ENCODE results near the gene SNCG.
"Not testable (repeated sequence)": the region's sequence is repeated elsewhere in the genome, so short reads cannot be mapped to it uniquely, and the experiment has no call there.

SNCG gene

GRCh38 chr10:86978457-86978856 is 20.1 kb downstream of the SNCG start:
- H2BK120ac ChIP-seq (ENCODE audit: low read depth, low read length); H2AFZ ChIP-seq (ENCODE audit: low read depth, low read length); H2AK5ac ChIP-seq (ENCODE audit: low read length, severe bottlenecking); H3K9ac ChIP-seq (ENCODE audit: low read length); H3K4me1 ChIP-seq (ENCODE audit: control insufficient read depth, insufficient read depth, low read depth, low read length); H2BK5ac ChIP-seq (ENCODE audit: low read depth, low read length, poor library complexity, severe bottlenecking); H3K9me3 ChIP-seq (ENCODE audit: control insufficient read depth, low read length); H2BK15ac ChIP-seq (ENCODE audit: low read depth, poor library complexity, severe bottlenecking); H4K8ac ChIP-seq (ENCODE audit: low read length); H4K91ac ChIP-seq (ENCODE audit: low read length); H3K27me3 ChIP-seq (ENCODE audit: control insufficient read depth in 1 of 2, insufficient read depth in 1 of 2, low read length in 2 of 2); H3K4me3 ChIP-seq (ENCODE audit: insufficient read depth in 1 of 2, low read depth in 1 of 2, low read length in 2 of 2); H3K4me2 ChIP-seq (ENCODE audit: low read length, poor library complexity, severe bottlenecking); H3K14ac ChIP-seq (ENCODE audit: low read length in 2 of 2); H3K4ac ChIP-seq (ENCODE audit: low read depth in 1 of 2, low read length in 2 of 2); H2BK12ac ChIP-seq (ENCODE audit: low read length in 2 of 2); H3K27ac ChIP-seq (ENCODE audit: low read length, poor library complexity, severe bottlenecking); H3K18ac ChIP-seq (ENCODE audit: low read depth in 1 of 2, low read length in 2 of 2); H3K23ac ChIP-seq (ENCODE audit: low read length in 2 of 2); DNase-seq; H3K36me3 ChIP-seq (ENCODE audit: control insufficient read depth in 1 of 2, insufficient read depth in 2 of 2, low read depth in 1 of 2, low read length in 2 of 2); H3K79me1 ChIP-seq (replicated peaks; ENCODE audit: low read length, poor library complexity, severe bottlenecking): not testable (repeated sequence)
- 66% methylated on average over 3 of the region's 3 CpGs for WGBS

- Histone ChIP-seq H3K4me3 (ENCODE audit: insufficient read depth in 1 of 2, low read depth in 1 of 2, low read length in 2 of 2) (no peak overlapping the region), H2AK5ac (ENCODE audit: low read length, severe bottlenecking) (no peak overlapping the region), H3K14ac (ENCODE audit: low read length in 2 of 2) (no peak overlapping the region), H3K79me1 (replicated peaks; ENCODE audit: low read length, poor library complexity, severe bottlenecking) (no peaks in the 10 kb centered on the region), H3K27ac (ENCODE audit: low read length, poor library complexity, severe bottlenecking) (no peak overlapping the region), H4K8ac (ENCODE audit: low read length) (no peak overlapping the region), H3K36me3 (ENCODE audit: control insufficient read depth in 1 of 2, insufficient read depth in 2 of 2, low read depth in 1 of 2, low read length in 2 of 2) (peaks cover 0 to 4% of the 10 kb centered on the region in 2 experiments), H2BK12ac (ENCODE audit: low read length in 2 of 2) (no peak overlapping the region), H3K4ac (ENCODE audit: low read depth in 1 of 2, low read length in 2 of 2) (no peak overlapping the region), H3K27me3 (ENCODE audit: control insufficient read depth in 1 of 2, insufficient read depth in 1 of 2, low read length in 2 of 2) (no peaks in the 10 kb centered on the region), H2BK5ac (ENCODE audit: low read depth, low read length, poor library complexity, severe bottlenecking) (no peak overlapping the region), H3K9me3 (ENCODE audit: control insufficient read depth, low read length) (no peaks in the 10 kb centered on the region), H3K18ac (ENCODE audit: low read depth in 1 of 2, low read length in 2 of 2) (peak overlapping the region in 1 of 2 experiments; percentile 57), H3K4me1 (ENCODE audit: control insufficient read depth, insufficient read depth, low read depth, low read length) (peaks cover 4% of the 10 kb centered on the region), H2BK15ac (ENCODE audit: low read depth, poor library complexity, severe bottlenecking) (no peak overlapping the region), H3K23ac (ENCODE audit: low read length in 2 of 2) (no peak overlapping the region), H3K9ac (ENCODE audit: low read length) (no peak overlapping the region), H2AFZ (ENCODE audit: low read depth, low read length) (no peak overlapping the region), H3K4me2 (ENCODE audit: low read length, poor library complexity, severe bottlenecking) (no peak overlapping the region), H2BK120ac (ENCODE audit: low read depth, low read length) (no peak overlapping the region), H4K91ac (ENCODE audit: low read length) (no peak overlapping the region)
- 77% methylated on average over 4 of the region's 4 CpGs for WGBS
- peak; percentile 36 for DNase-seq
These were observed 21.0 kb downstream of the SNCG start for GRCh38 chr10:86979296-86979818.

GRCh38 chr10:86979977-86980448 is 21.6 kb downstream of the SNCG start:
- H2BK15ac ChIP-seq (ENCODE audit: low read depth, poor library complexity, severe bottlenecking) = no peak overlapping the region
- no peaks in the 10 kb centered on the region for H3K79me1 ChIP-seq (replicated peaks; ENCODE audit: low read length, poor library complexity, severe bottlenecking)
- no peaks in the 10 kb centered on the region for H3K27me3 ChIP-seq (ENCODE audit: control insufficient read depth in 1 of 2, insufficient read depth in 1 of 2, low read length in 2 of 2)
- H3K4me2 ChIP-seq (ENCODE audit: low read length, poor library complexity, severe bottlenecking) = no peak overlapping the region
- no peak overlapping the region for H3K4ac ChIP-seq (ENCODE audit: low read depth in 1 of 2, low read length in 2 of 2)
- H2AK5ac ChIP-seq (ENCODE audit: low read length, severe bottlenecking) = no peak overlapping the region
- peaks cover 0 to 4% of the 10 kb centered on the region in 2 experiments for H3K36me3 ChIP-seq (ENCODE audit: control insufficient read depth in 1 of 2, insufficient read depth in 2 of 2, low read depth in 1 of 2, low read length in 2 of 2)
- no peak overlapping the region for H3K14ac ChIP-seq (ENCODE audit: low read length in 2 of 2)
- no peak overlapping the region for H4K8ac ChIP-seq (ENCODE audit: low read length)
- peak overlapping the region in 1 of 2 experiments; percentile 50 for H3K18ac ChIP-seq (ENCODE audit: low read depth in 1 of 2, low read length in 2 of 2)
- H3K9me3 ChIP-seq (ENCODE audit: control insufficient read depth, low read length) = no peaks in the 10 kb centered on the region
- no peak overlapping the region for H2AFZ ChIP-seq (ENCODE audit: low read depth, low read length)
- 27% methylated on average over 2 of the region's 3 CpGs for WGBS
- peak; percentile 47 for DNase-seq
- H3K23ac ChIP-seq (ENCODE audit: low read length in 2 of 2) = no peak overlapping the region
- no peak overlapping the region for H4K91ac ChIP-seq (ENCODE audit: low read length)
- H3K27ac ChIP-seq (ENCODE audit: low read length, poor library complexity, severe bottlenecking) = no peak overlapping the region
- peaks cover 4% of the 10 kb centered on the region for H3K4me1 ChIP-seq (ENCODE audit: control insufficient read depth, insufficient read depth, low read depth, low read length)
- H3K9ac ChIP-seq (ENCODE audit: low read length) = peak overlapping the region; percentile 54
- no peak overlapping the region for H3K4me3 ChIP-seq (ENCODE audit: insufficient read depth in 1 of 2, low read depth in 1 of 2, low read length in 2 of 2)
- no peak overlapping the region for H2BK12ac ChIP-seq (ENCODE audit: low read length in 2 of 2)
- H2BK5ac ChIP-seq (ENCODE audit: low read depth, low read length, poor library complexity, severe bottlenecking) = no peak overlapping the region
- no peak overlapping the region for H2BK120ac ChIP-seq (ENCODE audit: low read depth, low read length)

- not testable (repeated sequence) for H2AFZ ChIP-seq (ENCODE audit: low read depth, low read length); H3K9me3 ChIP-seq (ENCODE audit: control insufficient read depth, low read length); H3K36me3 ChIP-seq (ENCODE audit: control insufficient read depth in 1 of 2, insufficient read depth in 2 of 2, low read depth in 1 of 2, low read length in 2 of 2); H3K4me3 ChIP-seq (ENCODE audit: insufficient read depth in 1 of 2, low read depth in 1 of 2, low read length in 2 of 2); H3K4me1 ChIP-seq (ENCODE audit: control insufficient read depth, insufficient read depth, low read depth, low read length); H3K79me1 ChIP-seq (replicated peaks; ENCODE audit: low read length, poor library complexity, severe bottlenecking); H2BK15ac ChIP-seq (ENCODE audit: low read depth, poor library complexity, severe bottlenecking); H3K9ac ChIP-seq (ENCODE audit: low read length); H3K14ac ChIP-seq (ENCODE audit: low read length in 2 of 2); H3K18ac ChIP-seq (ENCODE audit: low read depth in 1 of 2, low read length in 2 of 2); H3K27me3 ChIP-seq (ENCODE audit: control insufficient read depth in 1 of 2, insufficient read depth in 1 of 2, low read length in 2 of 2); DNase-seq; H3K4ac ChIP-seq (ENCODE audit: low read depth in 1 of 2, low read length in 2 of 2); H4K91ac ChIP-seq (ENCODE audit: low read length); H2BK5ac ChIP-seq (ENCODE audit: low read depth, low read length, poor library complexity, severe bottlenecking); H2AK5ac ChIP-seq (ENCODE audit: low read length, severe bottlenecking); H2BK12ac ChIP-seq (ENCODE audit: low read length in 2 of 2); H3K4me2 ChIP-seq (ENCODE audit: low read length, poor library complexity, severe bottlenecking); H2BK120ac ChIP-seq (ENCODE audit: low read depth, low read length); H3K27ac ChIP-seq (ENCODE audit: low read length, poor library complexity, severe bottlenecking); H4K8ac ChIP-seq (ENCODE audit: low read length); H3K23ac ChIP-seq (ENCODE audit: low read length in 2 of 2)
- WGBS = 78% methylated on average over 5 of the region's 6 CpGs
These were observed 22.6 kb downstream of the SNCG start for GRCh38 chr10:86981020-86981419.

All from mesenchymal stem cell (in vitro differentiated cells and primary cell).